OCI-LY7 (cell line): Measurements from ENCODE around the gene PARD3B.

Experiments used
- CTCF ChIP-seq: fragments of 200-600 bp; sonication (generic); conservative IDR thresholded peaks from 2 replicates; pipeline ENCODE4 v1.5.1; 2014; ENCODE audit warnings: mild to moderate bottlenecking, antibody characterized with exemption, low read length, moderate library complexity, mixed read lengths
- EZH2phosphoT487 ChIP-seq: fragments of 200-600 bp; sonication (generic); IDR thresholded peaks from 2 replicates; pipeline ENCODE4 v1.6.1; 2018; ENCODE audit warnings: low read depth, borderline replicate concordance, mild to moderate bottlenecking, mixed run types, antibody characterized with exemption, low read length, moderate library complexity, mixed read lengths

DNA sequence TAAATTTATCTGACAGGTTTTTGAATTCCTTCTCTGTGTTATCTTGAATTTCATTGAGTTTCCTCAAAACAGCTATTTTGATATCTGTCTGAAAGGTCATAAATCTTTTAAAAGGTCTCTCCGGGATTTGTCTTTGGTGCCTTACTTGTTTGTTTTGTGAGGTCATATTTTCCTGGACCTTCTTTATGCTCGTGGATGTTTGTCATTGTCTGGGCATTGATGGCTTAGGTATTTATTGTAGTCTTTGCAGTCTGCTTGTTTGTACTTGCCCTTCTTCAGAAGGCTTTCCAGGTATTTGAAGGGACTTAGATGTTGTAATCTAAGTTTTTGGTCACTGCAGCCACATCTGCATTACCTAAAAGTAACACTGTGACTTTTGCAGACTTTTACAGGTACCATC, 355.2 kb downstream of the PARD3B start:
- TF ChIP-seq CTCF, result no peak
- no peak for TF ChIP-seq EZH2phosphoT487
